CD4-positive, alpha-beta T cell treated with Interleukin-21 for 1 hour (primary cell): ENCODE measurements around the gene SP110.
A peak's percentile ranks its signal among the peaks of the same experiment; 100 is the strongest.
"Not testable (repeated sequence)": the region's sequence is repeated elsewhere in the genome, so short reads cannot be mapped to it uniquely, and the experiment has no call there.

Experiments used
- DNase-seq: peaks from one replicate; pipeline ENCODE4 v3.0.0-alpha.2; 2020

The SP110 gene

DNA sequence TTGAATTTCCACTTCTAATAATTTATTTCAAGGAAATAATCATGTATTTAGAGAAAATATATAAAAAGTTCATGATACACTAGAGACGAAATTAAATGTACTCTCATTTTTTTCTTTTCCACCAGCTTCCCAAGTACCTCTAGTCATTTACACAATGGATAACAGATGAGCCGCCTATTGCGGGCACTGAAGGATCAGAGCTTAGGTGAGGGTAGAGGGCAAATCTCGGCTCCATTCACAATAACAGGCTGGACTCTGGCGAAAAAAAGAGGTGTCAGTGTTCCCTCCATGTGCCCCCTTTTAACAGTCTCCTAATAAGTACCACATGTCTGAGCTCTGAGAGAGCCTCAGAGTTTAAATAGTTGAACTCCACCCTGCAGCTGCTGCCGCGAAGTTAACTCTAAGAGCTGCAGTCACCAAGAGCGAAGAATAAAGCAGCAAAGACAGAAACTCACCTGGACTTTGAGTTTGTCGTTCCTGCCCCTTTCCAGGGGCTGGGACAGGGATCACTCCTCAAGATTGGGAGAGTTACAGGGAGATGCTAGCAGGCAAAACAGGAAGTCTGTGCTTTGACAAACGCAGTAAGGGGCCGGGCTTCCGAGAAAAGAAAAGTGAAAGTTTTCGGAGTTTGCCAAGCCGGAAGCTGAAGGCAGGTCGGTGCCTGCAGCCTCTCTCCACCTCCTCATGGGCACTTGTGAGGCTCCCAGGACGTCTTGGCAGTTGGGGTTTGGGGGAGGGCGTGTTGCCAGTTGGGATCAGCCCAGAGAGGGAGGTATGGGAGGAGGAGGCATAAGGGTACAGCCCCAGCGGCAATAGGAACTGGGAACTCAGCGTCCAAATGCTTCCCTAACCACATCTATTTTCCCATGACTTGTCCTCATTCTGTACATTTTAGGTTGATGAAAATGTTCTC, at the start of gene SP110:
Gene SP110 (minus strand): TSS at position 566 of the 913 bp plus-strand sequence. CDS start 3,057 bp downstream, outside the sequence.
- DNase-seq = peak; percentile 83

- no peak for DNase-seq
Observed at GRCh38 chr2:230268606-230269243, 48.9 kb upstream of the SP110 start.

- DNase-seq = no peak
Observed at GRCh38 chr2:230267556-230267955, 47.8 kb upstream of the SP110 start.

DNA sequence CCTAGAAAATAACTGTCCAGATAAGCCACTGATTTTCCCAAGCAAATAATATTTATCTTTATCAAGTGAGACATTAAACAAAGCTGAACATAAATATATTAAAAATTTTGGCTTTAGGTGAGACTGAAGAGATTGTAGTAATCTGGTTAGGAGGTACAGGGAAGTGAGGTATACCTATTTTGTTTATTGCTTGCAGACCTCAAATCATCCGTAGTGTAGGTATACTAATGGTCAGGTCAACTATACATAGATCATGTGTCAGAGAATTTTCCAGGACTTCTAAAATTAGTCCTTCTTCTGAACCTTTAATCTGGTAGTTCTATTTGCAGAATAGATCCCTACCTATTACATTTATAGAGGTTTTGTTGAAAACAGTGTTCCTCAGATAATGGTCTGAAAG, 47.3 kb upstream of the SP110 start:
- no peak for DNase-seq

DNA sequence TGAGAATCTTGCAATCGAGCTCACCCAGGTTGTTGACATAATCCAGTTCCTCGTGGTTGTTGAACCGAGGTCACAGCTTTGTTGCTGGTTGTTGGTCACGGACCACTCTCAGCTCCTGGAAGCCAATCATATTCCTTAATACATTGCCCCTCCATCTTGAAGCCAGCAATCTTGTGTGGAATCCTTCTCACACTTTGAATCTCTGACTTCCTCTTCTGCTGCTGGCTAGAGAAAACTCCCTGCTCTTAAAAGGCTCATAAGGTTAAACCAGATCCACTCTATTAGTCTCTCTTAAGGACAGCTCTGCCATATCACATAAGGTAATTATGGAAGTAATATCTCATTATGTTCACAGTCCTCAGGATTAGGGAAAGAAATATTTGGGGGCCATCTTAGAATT, 46.9 kb upstream of the SP110 start:
- no peak for DNase-seq

DNA sequence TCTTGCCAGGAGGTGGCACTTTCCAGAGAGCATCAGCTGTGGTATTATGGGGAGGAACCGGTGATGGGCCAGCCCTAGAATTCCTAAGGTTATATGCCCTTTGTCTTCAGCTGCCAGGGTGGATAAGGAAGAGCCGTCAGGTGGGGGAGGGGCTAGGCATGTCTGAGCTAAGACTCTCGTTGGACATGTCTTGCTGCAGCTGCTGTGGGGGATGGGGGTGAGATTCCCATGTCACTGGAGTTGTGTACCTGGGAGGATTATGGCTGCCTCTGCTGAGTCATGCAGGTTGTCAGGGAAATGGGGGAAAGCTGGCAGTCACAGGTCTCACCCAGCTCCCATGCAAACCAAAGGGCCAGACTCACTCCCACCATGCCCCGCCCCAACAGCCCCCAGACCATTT, 45.2 kb upstream of the SP110 start:
- DNase-seq = not testable (repeated sequence)

DNA sequence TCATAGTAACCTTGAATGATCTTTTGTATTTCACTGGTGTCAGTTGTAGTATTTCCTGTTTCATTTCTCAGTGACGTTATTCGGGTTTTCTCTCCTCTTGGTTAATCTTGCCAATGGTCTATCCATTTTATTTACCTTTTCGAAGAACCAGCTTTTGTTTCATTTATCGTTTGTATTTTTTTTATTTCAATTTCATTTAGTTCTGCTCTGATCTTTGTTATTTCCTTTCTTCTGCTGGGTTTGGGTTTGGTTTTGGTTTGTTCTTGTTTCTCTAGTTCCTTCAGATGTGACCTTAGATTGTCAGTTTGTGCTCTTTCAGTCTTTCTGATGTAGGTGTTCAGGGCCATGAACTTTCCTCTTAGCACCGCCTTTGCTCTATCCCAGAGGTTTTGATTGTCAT, 42.5 kb upstream of the SP110 start:
- peak; percentile 45 for DNase-seq

- no peak for DNase-seq
Observed at GRCh38 chr2:230258483-230258882, 38.7 kb upstream of the SP110 start.

- no peak for DNase-seq
Observed at GRCh38 chr2:230256733-230257332, 37.0 kb upstream of the SP110 start.

DNA sequence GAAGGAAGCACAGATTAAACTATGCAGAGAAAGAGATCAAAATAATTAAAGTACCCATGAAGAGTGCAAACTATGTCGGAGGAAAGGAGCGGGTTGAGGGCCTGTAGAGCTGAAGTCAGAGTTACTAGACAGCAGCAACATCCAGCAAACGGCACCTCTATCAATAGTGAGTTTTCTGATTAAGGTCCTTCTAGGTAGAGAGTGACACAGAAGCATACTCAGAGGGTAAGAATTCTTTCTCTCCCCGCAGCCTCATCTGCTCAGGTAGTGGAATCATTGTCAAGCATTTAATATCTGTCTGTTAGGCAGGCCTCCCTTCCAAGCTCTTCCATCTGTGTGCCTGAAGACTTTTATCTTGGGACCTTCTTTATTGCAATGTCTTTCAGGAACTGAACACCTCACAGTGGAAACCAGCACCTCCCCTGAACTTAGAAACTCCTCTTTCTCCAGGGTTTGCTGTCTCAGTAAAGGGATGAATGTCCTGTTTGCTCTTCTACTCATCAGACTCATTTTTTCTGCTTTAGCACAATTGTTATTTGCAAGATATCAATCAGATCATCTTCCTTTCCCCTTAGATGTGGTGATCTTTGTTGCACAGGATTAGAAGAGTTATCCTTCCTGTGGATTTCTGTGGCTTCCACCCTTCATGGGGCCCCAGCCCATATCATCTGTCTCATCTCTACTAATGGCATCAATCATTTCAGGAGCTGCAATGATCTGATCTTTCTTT, 34.5 kb upstream of the SP110 start:
- DNase-seq = peak; percentile 57

GRCh38 chr2:230250231-230250630, 30.4 kb upstream of the SP110 start:
- DNase-seq = no peak

DNA sequence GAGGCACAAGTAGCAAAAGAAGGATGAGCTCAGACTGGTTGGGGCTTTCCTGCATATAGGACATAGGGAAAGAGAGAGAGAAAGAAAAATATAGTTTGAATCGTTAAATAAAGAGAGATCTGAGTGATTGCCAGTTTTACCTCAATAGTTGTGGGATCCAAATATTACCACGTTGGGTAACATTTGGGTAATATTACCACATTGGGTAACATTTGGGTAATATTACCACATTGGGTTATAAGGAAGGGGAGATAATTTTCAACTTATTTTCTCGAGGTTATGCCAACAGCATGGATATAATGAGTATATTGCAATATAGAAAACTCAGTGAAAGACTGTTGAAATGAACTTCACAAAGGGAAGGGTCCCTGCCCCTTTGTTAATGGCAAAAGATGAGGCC, 26.4 kb upstream of the SP110 start:
- DNase-seq = no peak

- DNase-seq = no peak
Observed at GRCh38 chr2:230244211-230244610, 24.4 kb upstream of the SP110 start.

- no peak for DNase-seq
Observed at GRCh38 chr2:230234845-230235244, 15.1 kb upstream of the SP110 start.

- DNase-seq = no peak
Observed at GRCh38 chr2:230234122-230234722, 14.4 kb upstream of the SP110 start.

DNA sequence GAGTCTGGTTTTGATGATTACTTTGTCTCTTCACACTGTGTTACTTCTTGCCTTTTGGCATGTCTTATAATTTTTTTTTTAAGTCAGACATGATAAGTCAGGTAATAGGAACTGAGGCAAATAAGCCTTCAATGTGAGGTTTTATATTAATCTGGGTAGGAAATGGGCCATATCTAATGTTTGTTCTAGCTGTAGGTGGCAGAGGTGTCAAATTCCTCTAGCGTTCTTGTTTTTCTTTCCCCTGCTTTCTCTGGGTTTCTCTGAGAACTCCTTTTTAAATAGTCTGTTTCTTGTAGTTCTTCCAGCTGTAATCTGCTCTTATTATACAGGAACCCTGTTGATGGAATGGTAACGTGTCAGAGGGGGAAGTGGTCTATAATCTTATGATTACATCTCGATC, 11.5 kb upstream of the SP110 start:
- DNase-seq = no peak

DNA sequence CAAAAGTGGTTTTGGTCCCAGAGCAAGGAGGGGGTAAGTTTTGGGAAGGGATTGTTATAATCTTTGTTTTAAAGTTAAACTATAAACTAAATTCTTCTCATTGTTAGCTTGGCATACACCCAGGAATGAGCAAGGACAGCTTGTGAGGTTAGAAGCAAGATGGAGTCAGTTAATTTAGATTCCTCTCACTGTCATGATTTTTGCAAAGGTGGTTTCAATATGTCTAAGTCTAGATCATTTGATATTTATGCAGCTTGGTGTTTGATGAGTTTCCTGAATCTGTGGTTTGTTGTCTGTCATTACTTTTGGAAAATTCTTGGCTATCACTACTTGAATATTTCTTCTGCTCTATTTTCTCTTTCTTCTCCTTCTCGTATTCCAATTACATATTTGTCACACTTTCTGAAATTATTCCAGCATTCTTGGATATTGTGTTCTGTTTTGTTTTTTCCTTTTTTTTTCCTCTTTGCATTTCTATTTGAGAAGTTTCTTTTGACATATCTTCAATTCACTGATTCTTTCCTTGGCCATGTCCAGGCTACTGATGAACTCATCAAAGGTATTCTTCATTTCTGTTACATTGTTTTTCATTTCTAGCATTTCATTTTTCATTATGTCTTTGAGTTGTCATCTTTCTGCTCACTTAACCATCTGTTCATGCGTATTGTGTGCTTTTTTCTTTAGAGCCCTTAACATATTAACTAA, 10.9 kb upstream of the SP110 start:
- no peak for DNase-seq

- DNase-seq = no peak
Observed at GRCh38 chr2:230230087-230230486, 10.3 kb upstream of the SP110 start.

DNA sequence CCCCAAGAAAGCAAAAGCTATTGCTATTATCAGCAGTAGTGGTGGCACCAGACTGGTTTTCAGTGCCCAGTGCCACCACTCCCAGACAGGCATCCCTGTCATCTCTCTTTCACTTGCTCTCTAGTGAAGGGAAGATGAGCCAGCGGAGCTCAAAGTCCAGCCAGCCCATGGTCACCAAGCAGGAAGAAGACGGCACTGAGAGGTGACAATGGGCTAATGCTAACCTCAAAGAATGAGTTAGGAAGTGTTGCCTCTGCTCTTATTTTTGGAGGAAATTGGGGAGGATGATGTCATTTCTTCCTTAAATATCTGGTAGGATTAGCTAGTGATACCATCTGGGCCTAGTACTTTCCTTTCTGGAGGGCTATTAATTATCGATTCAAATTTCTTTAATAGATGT, 7.4 kb upstream of the SP110 start:
- DNase-seq = peak; percentile 38

- peak; percentile 44 for DNase-seq
Observed at GRCh38 chr2:230226051-230226551, 6.3 kb upstream of the SP110 start.

DNA sequence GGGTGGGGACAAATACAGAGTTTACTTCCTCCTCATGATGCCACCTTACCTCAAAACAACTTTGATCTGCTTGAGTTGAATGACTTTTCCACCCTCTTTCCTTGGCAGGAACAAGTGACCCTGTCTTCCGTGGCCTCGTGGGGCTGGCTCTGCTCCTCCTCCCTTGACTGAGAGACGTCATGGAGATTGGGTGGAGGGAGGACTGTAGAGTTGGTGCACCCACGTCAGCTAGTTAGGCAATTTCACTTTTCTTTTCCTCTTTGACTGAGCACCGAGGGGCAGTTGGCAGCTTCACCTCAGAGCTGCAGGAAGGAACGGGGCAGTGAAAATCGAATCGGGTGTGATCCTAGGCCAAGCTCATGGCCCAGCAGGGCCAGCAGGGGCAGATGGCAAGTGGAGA, 5.7 kb upstream of the SP110 start, which contains the start of gene SP140:
Gene SP140 (plus strand): TSS at position 251 of the 400 bp plus-strand sequence. CDS start 109 bp downstream, at position 360.
- peak; percentile 92 for DNase-seq

DNA sequence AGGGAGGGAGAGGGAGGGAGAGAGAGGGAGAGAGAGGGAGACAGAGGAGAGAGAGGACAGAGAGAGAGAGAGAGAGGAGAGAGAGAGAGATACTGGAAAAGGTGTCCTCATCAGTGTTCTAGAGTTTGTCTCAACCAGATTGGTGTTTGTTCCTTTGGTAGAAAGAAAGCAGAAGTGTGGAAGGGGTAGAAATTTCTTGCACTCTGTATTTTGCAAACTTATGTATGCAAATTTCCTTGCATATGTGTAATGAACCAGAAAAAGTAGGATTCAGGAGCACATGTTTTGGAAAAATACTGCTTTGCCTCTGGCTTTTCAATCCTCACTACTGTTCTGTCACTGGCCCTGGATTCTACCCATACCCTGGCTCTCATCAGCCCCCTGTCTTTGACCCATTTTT, 4.7 kb upstream of the SP110 start:
- no peak for DNase-seq
